GM11168 (cell line): ENCODE measurements around the gene CD151.

Experiments used
- in situ Hi-C: fragments of 300-500 bp; cut with MboI; formaldehyde crosslinking; loops from one replicate; pipeline ENCODE4 v1.12.0; 2022; ENCODE audit warnings: low sequenced_read_pairs; ENCODE audit not compliant: unreplicated experiment

The CD151 gene

DNA sequence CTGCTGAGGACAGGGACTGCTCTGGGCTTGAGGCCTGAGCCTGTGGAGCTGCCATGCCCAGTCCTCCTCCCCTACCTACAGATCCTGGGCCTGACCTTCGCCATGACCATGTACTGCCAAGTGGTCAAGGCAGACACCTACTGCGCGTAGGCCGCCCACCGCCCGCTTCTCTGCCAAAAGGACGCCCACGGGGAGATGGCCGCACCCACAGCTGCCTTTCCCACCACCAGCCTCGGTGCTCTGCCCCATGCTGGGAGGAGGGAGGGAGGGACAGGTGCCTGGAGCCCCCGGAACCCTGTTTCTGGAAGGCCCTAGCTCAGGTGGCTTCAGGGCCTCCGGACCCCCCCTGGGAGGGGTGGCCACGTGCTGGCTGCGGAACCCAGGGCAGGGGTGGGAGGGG is 33.7 kb downstream of the CD151 start:
- in situ Hi-C loops: no loop called here

DNA sequence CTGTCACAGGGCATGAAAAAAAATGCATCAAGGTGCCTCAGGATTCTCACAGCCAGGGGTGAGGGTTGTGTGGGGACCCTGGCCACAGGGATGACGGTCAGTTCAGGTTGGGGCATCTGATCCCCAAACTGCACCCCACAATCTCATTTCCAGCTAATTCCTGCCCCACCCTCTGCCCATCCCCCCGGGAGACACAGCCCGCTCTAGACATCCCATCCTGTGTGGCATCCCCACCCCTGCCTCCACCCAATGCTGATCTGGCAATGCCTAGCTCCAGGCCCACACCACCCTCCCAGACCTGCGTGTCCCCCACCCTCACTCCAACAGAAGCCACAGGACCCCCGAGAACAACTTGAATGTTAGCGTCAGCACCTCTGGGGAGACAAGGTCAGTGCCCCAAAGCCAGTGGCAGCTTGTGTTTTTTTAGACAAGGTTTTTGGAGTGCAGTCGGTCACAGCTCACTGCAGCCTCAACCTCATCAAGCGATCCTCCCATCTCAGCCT is 35.2 kb downstream of the CD151 start:
- in situ Hi-C loops: no loop called here

DNA sequence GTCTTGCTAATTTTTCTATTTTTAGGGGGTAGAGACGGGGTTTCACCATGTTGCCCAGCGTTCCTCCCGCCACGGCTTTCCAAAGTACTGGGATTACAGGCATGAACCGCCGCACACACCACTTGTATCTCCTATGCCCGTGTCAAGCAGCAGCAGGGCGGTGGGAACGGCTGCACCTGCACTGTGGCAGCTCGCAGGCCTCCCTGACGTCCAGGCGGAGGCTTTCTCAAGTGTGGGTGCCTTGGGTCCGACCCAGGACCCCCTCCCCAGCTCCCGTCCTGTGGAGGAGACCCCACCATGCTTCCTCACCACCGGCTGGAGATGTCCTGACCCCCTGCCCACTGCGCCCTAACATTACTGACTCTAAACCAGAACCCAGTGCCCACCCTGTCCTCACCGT is 35.6 kb downstream of the CD151 start:
- in situ Hi-C loops: no loop called here

DNA sequence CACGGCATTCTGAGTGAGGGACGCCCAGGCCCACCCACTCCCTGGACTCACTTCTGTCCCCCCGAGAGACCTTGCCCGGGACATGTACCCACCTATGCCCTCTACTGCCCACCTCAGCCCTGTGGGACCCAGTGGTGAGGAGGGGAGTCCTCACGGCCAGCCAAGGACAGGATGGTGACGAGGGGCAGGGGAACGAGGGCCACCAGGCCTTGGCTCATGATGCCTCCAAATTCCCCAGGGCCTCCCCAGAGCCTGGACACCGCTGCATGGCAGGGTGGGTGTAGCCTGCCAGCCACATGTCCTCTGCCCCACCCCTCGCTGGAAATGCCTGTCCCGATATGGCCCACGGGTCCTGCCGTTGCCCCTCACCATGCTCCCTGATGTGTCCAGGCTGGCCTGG is 36.0 kb downstream of the CD151 start:
- in situ Hi-C loops: no loop called here

DNA sequence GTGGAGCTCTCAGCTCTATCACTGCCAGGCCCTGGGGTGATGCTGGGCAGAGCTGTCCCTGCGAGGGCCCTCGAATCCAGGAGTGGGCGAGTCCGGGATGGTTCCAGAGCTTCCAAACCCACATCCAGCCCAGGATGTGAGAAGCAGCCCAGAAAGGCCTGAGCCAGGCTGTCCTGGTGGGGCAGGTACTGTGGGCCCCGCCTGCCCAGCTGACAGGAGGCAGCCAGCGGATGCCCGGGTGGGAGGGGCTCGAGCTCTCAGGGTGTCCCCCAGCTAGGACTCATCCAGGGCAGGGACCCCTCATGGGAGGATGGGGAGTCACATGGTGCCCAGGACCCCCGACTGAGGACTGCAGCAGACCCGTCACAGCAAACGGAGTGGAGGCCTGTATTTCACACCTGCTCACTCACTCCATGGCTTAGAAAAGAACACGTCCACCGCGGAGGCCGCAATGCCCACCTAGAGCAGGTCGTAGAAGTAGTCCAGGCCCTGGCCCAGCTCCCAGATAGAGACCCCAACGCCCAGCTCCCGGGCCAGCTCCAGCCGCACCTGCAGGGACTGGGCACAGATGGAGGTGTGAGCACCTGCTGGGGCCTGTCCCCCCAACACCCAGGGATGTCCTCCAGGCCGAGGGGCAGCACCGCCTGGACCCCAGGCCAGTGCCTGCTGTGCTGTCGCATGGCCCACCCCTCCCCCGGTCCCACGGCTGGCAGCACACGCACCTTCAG is 36.8 kb downstream of the CD151 start:
- in situ Hi-C loops: no loop called here

DNA sequence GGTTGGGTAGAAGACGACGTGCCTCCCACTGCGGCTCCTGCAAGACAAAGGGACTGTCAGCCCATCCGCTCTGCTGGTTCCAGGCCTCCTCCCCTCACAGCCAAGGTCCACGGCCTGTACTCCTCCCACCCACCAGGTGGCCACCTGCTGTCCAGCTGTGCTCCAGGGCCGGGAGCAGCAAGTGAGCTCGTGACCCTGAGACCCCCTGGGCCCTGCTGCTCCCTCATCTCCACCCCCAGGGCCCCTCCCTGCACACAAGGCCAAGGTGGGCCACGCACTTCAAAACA is 37.3 kb downstream of the CD151 start:
- in situ Hi-C loops: no loop called here

DNA sequence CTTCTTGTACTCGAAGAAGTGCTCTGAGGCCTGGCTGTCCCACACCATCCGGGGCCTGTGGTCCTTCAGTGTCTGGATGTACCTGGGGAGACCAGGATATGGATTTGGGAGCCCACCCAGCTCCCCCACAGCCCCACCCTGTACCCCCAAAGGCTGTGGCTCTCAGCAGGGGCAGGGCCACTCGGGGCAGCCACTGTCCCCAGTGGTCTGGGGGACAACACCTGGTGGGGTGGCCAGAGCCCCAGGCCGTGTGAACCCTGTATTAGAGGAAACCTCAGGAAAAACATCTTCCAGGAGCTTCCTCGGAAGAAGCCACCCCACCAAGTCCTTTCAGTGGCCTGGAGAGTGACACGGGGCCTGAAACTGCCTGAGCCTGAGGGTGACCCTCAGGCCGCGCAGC is 37.7 kb downstream of the CD151 start:
- in situ Hi-C loops: no loop called here

DNA sequence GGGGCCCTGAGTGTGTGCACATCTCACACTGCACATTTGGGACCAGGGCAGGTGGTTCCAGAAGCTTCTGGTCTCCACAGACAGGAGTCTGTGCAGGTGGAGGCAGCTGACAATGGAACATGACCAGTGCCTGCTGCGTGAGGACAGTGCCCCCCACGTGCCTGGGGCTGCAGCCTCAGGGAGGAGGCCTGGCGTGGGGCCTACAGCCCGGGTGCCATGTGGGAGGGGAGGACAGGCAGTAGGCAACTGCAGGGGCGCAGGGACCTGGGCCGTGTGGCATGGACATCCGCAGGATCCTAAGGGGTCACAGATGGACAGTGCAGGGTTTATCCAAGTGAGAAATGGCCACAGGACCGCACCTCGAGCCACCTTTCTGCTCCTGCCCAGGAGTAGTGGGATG is 38.7 kb downstream of the CD151 start:
- in situ Hi-C loops: no loop called here

DNA sequence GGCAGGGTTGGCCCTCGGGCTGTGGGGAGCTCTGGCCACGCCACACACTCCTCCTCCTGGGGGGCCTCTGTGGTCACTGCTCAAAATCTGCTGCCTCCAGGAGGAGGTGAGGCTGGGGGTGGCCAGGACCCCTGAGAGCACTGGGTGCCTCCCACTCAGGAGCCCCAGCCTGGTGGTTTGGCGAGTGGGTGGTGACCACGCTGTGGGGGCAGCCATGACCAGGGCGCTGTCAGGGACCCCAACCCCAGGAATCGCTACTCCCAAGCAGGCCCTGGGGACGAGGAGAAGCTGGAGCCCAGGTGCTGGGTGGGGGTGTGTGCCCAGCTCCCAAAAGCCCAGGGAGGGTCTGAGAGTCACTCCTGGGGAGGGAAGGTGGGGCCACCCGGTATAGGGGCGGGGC is 40.0 kb downstream of the CD151 start:
- in situ Hi-C loops: no loop called here

DNA sequence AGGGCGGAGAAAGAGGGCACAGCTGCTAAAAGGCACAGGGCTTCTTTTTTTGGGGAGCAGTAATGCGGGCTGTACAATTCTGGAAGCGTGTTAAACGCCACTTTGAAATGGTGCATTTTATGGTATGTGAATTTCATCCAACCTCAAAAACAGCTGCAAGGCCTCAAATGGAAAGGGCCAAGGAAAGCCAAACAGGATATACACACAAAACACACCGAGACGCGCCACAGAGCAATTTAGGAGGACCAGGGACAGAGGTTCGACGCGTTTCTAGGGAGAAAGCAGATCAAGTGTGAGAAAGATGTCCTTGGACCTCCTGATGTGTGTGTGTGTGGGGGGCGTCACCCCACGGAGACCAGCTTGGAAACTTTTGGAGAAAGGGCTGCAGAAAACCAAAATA is 41.0 kb downstream of the CD151 start:
- in situ Hi-C loops: no loop called here

DNA sequence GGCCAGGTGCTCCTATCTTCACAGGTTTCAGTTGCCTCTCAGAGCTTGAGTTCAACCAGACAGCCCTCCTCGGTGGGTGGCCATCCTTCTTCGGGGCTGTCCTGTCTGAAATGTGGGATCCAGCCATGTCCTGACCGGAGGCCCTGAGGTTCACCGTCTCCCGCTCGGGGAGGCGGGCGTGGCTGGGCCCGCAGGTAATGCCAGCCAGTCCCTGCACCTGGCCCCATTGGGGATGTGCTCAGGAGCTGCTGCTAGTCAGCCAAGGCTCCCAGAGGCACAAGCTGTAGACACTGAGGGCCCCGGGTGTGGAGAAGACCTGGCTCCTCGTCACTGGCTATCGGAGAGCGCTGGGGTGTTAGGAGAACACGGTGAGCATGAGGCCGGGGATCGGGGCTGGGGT is 42.5 kb downstream of the CD151 start:
- in situ Hi-C loops: no loop called here

DNA sequence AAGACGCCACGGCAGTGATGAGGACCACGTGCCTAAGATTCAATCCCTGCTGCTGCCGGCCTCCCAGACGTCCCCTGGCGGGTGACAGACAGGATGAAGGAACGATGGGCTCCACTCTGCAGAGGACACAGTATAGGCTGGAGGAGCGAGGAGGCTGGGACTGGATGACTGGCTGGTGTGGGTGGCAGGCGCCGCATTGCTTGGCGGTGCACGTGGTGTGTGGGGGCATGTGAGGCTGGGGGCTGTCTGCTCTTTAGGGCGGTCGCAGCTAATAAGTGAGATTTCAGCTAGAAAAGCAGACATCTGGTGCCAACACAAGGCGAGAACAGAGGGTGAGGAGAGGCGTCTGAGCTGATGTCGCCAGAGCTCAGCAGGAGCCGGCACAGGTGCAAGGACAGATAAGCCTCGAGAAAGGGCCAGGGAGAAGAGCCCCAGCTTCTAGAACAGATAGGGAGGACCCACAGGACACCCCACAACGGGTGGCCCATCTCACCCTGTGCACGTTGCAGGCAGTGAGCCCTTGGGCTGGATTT is 43.1 kb downstream of the CD151 start:
- in situ Hi-C loops: no loop called here

DNA sequence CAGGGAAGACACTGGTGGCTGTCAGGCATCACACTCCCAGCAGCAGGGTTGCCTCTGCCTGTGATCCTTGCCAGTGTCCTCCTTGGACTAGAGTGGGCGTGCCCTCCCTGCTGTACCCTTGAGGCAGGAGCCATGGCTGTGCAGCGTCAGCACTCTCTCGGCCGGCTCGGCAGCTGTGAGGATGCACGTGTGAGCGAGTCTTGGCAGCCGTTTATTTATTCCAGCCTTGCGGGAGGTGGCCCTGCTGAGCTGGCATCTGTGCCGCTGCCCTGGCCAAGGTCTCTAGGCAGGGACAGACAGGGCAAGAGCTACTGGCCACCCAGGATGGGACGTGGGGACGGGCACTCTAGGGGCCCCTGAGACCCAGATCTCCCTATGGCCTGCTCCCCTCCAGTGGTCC is 43.8 kb downstream of the CD151 start:
- in situ Hi-C loops: no loop called here

DNA sequence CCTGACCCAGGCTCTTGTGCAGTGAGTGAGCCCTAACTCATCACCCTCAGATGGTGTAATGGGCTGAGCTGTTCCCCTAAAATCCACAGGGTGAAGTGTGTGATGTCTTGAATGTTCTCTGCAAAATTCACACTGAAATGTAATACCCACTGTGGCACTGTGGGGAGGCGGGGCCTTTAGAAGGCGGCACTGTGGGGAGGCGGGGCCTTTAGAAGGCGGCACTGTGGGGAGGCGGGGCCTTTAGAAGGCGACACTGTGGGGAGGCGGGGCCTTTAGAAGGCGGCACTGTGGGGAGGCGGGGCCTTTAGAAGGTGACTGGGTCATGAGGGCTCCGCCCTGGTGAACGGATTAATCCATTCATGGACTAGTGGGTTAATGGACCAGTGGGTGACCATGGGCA is 44.8 kb downstream of the CD151 start:
- in situ Hi-C loops: no loop called here

DNA sequence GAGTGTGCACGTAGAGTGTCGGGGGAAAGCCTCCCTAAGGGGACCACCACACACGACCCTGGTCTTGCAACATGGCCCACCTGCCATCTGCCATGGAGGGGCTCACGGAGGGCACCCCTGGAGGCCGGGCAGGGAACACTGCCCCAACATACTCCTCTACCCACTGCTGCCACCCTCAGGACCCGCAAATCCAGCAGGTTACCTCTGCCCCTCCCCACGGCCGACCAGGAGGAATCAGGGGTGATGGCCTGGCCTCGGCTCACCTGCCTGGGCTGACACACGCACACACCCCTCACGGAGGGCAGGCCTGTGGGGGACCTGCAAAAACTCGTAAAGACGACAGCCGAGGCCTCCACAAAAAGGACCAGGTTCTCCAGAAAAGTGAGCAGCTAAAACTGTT is 47.7 kb downstream of the CD151 start:
- in situ Hi-C loops: no loop called here

DNA sequence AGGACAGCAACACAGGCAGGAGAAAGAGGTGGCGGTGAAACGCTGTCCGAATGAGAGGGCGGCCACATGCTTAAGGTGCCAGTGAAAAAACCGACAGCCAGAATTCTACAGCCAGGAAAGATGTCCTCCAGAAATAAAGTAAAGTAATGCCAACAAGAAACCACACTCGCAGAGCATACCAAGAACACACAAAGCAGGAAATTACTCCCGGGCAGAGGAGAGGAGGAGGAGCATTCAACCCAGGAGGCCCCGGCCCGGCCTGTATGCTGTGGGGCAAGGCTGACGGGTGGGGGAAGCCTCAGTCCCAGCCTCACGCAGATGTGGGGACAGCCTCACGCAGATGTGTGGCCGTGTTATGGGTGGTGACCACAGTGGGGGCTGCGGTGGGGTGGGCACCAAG is 49.8 kb downstream of the CD151 start:
- in situ Hi-C loops: no loop called here

DNA sequence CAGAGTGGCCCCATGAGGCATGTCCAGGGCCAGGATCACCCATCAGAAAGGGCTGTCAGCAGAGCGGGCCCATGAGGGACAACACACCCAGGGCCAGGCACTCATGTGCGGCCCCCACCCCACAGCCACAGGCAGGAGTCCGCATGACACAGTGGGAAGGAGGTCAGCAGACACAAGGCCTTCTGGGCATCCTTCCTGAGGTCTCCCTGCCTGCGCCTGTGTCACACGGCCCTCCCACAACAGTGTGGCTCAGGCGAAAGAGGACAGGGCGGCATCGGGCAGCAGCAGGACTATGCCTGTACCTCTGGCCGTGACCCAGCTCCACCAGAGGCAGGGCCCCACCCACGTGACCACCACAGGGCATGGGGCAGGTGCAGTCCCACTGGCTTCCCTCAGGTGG is 50.8 kb downstream of the CD151 start:
- in situ Hi-C loops: no loop called here

DNA sequence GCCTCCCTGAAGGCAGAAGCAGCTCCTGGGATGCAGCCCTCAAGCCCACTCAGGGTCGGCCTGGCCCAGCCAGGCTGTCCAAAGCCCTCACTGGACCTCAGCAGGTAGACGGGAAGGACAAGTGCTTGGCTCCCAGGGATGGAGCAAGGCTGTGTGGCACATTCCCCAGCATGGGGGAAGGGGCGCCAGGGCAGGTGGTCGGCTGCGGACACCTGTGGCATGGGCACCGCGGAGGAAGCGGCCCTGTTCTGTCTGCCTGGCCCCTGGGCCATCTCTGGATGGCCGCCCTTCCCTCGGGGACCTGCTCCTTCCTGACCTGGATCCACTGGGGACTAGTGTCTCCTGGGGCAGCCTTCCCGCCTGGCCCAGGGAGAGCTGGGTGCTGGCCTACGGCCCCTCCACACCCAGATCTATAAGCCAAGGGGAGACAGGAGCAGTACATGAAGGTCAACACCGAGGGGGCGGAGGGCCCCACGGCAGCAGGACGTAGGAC is 51.9 kb downstream of the CD151 start:
- in situ Hi-C loops: no loop called here

DNA sequence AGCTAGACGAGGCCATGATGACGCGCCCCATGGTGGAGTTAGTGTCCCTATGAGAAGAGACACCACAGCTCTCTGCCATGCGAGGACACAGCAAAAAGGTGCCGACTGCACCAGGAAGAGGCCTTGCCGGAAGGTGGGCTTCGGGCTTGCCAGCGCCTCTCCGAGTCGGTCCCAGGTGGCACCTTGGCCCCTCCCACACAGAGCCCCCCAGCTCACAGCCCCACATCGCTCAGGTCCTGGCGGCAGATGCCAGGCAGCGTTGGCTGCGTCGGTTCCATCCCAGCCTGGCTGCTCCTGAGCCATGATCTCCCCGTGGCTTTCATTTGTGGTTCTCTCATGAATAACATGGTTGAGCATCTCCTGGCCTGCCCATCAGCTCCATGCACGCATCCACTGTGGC is 53.8 kb downstream of the CD151 start:
- in situ Hi-C loops: no loop called here

DNA sequence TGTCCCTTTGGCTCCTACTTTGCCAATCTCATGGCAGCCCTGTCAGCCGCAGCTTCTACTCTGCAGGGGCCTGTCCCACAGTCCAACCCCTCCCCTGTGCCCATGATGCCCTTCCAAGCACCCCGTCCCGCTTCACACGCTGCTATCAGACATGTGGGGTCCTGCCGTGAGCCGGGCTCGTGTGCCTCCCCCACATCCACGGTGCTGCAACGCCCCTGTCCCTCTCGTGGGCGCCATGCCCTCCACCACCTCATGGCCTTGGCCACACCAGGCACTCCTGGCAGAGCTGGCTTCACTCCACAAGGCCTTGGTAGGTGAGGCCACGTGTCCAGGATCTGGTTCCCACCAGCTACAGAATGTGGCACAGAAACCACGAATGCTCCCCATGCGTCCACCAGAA is 54.8 kb downstream of the CD151 start:
- in situ Hi-C loops: no loop called here
